Measurements from ENCODE around the gene STXBP1.

- TF ChIP-seq, protein P1, sequence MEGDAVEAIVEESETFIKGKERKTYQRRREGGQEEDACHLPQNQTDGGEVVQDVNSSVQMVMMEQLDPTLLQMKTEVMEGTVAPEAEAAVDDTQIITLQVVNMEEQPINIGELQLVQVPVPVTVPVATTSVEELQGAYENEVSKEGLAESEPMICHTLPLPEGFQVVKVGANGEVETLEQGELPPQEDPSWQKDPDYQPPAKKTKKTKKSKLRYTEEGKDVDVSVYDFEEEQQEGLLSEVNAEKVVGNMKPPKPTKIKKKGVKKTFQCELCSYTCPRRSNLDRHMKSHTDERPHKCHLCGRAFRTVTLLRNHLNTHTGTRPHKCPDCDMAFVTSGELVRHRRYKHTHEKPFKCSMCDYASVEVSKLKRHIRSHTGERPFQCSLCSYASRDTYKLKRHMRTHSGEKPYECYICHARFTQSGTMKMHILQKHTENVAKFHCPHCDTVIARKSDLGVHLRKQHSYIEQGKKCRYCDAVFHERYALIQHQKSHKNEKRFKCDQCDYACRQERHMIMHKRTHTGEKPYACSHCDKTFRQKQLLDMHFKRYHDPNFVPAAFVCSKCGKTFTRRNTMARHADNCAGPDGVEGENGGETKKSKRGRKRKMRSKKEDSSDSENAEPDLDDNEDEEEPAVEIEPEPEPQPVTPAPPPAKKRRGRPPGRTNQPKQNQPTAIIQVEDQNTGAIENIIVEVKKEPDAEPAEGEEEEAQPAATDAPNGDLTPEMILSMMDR (IDR thresholded peaks at IDR 0.05; ENCODE audit: low read depth, low read length, poor library complexity, severe bottlenecking), result no peak
- no peak for TF ChIP-seq EZH2phosphoT487 (IDR thresholded peaks at IDR 0.05; ENCODE audit: borderline replicate concordance, low read length)
These were observed 102.9 kb downstream of the STXBP1 start for GRCh38 chr9:127714951-127715469.
